Activated CD4-positive, CD25-positive, alpha-beta regulatory T cell treated with anti-CD3 and anti-CD28 coated beads, Interleukin-2, amount 50 U/mL, for 24 hours (primary cell): ENCODE results near the gene TMEM248.
"Not testable (repeated sequence)": the region's sequence is repeated elsewhere in the genome, so short reads cannot be mapped to it uniquely, and the experiment has no call there.

Source experiments
- ATAC-seq, 2 donors: fragments of 150-1000 bp; cut with Tn5 transposase; one replicate each; pipeline ENCODE4 v1.10.0; 2021; ENCODE audit warnings: mild to moderate bottlenecking in 1 of 2, moderate library complexity in 1 of 2

The TMEM248 gene

DNA sequence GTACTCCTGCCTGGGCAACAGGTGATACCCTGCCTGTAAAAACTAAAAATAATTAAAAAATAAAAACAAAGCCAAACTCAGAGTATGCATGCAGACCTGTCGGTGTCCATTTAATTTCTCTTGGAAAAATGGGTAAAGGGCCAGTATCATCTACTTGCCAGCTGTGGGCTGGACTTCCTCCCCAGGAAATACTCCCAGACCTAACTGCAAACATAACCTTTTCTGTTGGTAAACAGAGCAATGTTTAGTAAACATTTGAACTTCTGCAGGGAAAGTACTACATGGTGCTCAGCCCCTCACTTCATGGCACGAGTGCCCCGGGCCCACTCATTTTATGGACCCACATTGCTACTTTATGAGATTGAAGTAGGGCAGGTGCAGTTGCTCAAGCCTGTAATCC is 10.2 kb upstream of the TMEM248 start:
- ATAC-seq: no peak

DNA sequence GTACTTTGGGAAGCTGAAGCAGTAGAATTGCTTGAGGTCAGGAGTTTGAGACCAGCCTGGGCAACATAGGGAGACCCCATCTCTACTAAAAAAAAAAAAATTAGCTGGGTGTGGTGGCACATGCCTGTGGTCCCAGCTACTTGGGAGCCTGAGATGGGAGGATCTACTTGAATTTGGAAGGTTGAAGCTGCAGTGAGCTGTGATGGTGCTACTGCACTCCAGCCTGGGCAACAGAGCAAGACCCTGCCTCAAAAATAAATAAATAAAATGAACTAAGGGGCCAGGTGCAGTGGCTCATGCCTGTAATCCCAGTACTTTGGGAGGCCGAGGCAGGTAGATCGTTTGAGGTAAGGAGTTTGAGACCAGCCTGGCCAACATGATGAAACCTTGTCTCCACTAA is 9.8 kb upstream of the TMEM248 start:
- ATAC-seq: not testable (repeated sequence)

DNA sequence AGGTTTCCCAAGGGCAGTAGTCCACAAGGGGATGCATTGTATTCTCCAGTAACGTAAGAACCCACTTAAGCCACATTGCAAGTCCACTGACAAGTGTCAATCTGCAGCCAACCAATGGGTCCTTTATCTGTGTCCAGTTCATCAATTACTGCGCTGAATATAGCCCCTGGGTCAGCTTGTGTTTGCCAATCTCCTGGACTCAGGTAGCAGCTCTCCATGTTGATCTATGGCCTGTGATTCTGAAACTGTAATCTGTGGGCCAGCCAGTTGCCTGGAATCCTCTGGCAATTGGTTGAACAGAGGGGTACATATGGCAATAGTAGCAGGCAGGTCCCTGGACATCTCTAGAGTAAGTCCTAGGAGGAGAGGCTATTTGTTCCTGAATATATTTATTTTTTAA is 8.8 kb upstream of the TMEM248 start:
- ATAC-seq: no peak

DNA sequence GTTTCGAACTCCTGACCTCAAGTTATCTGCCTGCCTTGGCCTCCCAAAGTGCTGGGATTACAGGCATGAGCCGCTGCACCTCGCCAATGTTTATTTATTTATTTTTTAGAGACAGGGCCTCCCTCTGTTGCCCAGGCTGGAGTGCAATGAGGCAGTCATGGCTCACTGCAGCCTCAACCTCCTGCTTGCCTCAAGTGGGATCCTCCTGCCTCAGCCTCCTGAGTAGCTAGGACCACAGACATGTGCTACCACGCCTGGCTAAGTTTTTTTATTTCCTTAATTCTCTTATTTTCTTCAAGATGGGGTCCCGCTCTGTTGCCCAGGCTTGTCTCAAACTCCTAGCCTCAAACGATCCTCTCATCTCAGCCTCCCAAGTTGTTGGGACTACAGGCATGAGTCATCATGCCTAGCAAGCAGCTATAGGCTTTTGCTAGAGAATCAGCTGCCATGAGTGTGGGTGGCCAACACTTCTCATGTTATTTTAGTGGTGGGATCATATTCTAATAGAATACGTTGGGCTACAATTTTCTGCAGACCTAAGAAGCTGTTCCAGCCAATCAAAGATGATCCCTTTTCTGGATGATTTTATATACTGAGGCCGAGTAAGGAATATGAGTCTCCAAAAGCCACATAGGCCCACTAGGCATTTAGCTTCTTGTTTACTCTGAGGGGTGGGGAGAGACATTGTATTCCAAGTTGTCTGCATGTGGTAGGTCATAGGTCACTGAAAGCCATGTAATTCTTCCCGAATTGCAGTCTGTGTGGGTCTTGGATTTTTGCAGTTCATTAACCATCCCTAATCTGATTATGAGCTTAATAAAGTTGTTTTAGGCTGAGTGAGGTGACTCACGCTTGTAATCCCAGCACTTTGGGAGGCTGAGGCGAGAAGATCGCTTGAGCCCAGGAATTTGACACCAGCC is 7.6 kb upstream of the TMEM248 start:
- no peak for ATAC-seq

DNA sequence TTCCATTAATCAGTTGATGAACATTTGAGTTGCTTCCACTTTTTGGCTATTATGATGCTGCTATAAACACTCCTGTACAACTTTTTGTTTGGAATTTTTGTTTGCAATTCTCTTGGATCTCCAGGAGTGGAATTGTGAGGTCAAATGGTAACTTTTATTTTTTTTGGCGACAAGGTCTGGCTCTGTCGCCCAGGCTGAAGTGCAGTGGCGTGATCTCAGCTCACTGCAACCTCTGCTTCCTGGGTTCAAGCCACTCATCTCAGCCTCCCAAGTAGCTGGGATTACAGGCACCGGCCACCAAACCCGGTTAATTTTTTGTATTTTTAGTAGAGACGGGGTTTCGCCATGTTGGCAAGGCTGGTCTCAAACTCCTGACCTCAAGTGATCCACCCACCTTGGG is 3.1 kb upstream of the TMEM248 start:
- ATAC-seq: not testable (repeated sequence)

DNA sequence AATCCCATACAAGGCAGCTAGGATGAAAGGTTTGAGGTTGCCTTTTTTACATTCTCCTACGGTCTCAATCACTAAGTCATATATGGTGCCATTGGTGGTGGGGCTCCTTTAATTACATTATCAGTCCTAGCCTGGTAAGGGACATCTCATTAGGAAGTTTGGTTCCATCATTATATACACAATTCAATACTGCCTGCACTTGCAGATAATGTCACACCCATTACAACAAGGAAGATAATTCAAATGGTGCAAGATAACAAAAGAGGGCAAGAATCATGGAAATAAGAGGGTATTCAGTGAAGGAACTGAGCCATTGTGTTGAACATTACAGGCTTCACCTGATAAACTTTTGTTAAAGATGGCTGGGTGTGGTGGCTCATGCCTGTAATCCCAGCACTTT is 1.7 kb upstream of the TMEM248 start:
- ATAC-seq: no peak

DNA sequence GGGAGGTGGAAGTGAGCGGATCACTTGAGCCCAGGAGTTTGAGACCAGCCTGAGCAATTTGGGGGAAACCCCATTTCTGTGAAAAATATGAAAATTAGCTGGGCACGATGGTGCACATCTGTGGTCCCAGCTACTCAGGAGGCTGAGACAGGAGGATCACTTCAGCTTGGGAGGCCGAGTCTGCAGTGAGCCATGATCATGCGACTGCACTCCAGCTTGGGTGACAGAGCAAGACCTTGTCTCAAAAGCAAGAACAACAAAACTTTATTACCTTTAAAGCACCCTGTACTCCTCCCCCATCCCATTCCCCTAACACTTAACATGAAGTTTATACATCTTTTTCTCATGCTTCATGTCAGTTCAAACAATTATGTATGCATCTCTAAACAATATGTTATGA is 1.3 kb upstream of the TMEM248 start:
- no peak for ATAC-seq

DNA sequence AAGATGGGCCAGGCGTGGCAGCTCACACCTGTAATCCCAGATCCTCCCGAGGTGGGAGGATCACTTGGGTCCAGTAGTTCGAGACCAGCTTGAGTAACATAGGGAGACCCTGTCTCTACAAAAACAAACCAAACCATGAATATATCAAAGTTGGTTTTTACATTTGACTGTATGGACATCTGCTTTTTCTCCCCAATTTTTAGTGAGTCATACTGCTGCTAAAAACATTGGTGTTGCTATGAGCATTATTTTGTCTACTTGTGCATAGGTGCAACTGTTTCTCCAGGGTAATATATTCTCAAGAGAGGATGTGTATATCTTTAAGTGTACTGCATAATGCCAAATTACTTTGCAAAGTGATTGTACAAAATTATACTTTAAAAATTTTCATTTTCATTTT is 769 bp upstream of the TMEM248 start:
- no peak for ATAC-seq

DNA sequence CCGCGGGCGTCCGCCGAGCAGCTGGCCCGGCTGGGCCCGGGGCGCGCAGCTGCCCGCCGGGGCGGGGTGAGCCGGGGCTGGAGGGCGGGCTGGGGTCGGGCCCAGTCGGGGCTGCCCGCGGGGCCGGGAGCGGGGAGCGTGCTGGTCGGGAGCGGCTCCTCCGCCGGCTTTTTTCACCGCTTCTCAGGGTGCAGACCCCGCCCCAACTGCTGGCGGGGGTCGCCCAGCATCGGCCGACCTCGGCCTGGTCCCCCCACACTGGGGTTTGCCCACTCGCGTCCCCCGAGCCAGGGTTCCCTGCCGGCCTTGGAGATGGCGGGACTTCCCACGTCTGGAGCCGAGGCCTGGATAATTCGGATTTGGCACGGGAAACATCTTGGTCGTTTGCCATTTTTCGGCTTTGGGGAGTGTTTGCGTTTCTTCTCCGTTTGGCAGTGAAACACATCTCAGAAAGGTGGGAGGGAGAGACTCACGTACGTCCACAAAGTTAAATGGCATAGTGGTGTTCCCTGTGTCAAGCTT is 432 bp downstream of the TMEM248 start:
- ATAC-seq: no peak

DNA sequence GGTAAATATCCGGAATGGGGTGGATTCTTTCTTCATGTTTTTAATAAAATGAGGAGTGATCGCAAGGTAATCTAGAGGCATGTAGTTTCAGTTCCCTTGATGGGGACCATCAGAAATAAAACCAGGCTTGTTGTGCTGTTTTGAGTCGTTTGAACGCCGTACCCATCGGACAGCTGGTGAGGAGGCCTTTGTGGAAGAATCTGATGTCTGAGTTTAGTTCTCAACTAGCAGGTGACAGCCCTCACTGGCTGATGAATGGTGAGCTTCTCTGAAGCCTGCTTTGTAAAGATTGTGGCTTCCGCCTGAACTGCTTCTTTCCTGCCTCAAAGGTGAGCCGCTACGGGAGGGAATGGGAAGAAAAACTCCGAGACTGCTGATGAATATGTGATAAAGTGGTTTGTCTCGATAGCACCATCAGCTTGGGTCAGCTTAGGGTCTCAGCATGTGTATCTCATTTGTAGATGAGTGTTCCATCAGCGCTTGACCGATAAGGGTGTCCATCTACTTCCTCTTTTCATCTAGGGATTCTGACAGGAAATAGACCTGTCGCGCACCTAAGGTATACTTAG is 977 bp downstream of the TMEM248 start:
- no peak for ATAC-seq

DNA sequence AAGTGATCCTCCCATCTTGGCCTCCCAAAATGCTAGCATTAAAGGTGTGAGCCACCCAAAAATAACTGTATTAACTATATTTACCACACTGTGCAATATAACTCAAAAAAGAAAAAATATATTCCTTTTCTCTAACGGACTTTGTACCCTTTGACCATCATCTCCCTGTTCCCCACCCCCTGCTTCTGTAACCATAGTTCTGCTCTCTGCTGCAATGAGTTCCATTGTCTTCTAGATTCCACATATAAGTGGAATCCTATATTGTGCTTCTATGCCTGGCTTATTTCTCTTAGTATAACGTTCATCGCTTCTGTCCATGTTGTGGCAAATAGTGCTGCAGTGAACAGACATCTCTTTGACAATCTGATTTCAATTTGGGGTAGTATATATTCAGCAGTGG is 4.2 kb downstream of the TMEM248 start:
- ATAC-seq: no peak

DNA sequence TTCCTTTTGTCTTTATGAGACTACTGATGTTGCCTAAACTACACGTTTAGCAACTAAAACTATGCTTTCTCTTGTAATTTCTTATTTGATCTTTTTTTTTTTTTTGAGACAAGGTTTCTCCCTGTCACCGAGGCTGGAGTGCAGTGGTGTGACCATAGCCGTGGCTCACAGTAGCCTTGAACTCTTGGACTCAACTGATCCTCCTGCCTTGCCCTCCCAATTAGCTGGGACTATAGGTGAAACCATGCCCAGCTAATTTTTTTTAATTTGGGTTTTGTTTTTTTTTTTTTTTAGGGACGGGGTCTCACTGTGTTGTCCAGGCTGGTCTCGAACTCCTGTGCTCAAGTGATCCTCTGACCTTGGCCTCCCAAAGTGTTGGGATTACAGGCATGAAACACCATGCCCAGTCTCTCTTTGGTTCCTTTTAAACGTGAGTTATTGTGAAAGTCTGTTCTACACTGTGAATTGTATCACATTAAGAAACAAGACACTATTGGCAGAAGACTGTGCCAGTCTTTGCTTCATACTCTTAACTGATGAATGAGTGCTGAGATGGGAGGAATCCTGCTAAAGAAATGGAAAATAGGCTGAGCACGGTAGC is 6.4 kb downstream of the TMEM248 start:
- ATAC-seq: no peak

DNA sequence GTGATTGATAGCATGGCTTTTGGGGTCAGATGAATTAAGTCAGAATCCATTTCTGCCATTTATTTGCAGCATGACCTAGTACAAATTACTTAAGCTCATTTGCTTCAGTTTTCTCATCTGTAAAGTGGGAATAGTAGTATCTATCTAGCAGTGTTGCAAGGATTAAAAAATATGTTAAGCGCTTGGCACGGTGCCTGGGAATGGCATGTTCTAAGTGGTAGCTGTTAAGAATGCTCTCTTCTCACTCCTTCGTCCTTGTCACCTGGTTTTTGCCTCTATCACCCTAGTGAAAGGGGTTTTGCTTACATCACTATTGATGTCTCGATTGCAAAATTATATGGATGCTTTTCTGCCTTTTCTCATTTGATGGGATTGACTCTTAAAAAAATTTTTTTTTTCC is 7.4 kb downstream of the TMEM248 start:
- ATAC-seq: no peak

DNA sequence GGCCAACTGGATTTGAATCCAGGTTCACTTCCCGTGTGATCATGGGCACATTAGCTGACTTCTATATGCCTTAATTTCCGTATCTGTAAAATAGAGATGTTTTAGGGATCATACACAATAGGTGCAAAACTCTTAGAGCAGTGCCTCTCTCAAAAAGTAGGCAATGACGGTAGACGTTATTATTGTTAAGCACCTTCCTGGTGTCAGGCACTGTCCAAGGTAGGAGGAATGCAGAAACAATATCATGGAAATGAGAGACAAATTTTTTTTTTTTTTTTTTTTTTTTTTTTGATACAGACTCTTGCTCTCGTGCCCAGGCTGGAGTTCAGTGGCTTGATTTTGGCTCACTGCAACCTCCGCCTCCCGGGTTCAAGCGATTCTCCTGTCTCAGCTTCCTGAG is 8.1 kb downstream of the TMEM248 start:
- no peak for ATAC-seq

DNA sequence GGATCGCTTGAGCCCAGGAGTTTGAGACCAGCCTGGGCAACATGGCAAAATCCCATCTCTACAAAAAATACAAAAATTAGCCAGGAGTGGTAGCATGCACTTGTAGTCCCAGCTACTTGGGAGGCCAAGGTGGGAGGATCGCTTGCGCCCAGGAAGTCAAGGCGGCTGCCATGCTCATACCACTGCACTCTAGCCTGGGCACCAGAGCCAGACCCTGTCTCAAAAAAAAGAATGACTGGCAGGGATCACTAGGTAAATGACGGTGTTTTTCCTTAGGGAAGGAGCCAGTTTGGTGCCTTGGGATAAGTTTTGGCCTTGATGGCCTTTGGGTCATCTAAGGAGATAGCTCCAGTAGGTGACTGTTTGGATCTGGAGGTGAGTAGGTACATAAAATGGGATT is 8.9 kb downstream of the TMEM248 start:
- ATAC-seq: no peak

DNA sequence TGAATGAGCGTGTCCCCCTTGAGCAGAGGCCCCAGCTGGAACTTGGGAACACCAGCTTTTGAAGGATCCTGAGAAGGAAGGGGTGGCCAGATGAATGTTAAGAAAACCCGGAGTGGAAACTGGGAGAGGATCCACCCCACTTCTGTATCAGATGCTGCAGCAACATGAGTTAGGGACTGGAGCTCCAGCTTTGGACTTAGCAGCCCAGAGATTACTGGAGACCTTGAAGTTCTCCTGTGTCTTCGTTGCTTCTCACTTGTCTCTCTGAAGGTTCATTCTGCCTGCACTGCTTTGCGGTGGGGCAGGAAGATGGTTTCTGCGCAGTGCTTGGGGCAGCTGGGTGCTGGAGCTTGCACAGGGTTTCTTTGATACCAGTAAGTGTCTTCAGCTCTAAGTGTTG is 9.3 kb downstream of the TMEM248 start:
- ATAC-seq: no peak

DNA sequence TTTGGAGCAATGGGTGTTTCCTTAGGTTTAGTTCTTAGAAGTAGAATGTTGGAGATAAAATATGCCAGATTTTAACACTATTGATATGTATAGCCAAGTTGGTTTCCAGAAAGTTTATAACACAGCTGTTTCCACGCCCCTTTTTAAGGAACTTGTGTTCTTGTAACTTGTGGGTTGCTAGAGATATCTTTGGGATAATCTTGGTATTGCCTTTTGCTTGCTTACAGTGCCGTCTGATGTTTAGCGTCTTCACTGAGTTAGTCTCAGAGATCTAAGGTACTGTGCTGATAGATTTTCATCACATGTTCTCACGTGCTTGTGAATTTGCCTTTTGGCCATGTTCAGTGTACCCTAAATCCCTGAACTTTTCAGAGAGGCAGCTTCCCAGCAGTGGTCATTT is 12.4 kb downstream of the TMEM248 start:
- no peak for ATAC-seq

DNA sequence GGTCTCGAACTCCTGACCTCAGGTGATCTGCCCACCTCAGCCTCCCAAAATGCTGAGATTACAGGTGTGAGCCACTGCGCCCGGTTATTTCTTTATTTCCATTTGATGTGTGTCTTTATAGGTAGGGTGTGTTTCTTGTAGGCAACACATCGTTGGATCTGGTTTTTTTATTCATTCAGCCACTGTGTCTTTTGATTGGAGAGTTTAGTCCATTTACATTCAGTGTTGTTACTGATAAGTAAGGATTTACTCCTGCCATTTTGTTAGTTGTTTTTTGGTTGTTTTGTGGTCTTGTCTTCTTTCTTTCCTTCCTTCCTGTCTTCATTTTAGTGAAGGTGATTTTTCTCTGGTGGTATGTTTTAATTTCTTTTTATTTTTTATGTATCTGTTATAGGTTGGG is 16.9 kb downstream of the TMEM248 start:
- ATAC-seq: no peak

DNA sequence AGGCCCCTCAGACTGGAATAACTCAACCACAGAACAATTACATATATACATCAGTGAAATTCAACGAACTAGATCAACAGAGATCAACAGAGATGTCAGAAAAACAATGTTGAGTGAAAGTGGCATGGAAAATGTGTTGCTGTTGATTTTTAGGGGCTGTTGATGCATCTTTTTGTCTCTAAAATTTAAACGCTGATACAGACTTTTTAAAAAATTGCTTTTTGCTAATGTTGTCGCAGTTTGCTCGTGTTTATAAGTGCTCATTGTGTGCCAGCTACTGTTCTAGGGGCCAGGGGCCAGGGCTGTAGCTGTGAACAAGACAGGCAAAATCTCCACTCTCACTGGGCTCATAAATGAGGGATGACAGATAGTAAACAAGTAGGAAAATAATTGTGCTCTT is 18.3 kb downstream of the TMEM248 start:
- no peak for ATAC-seq

DNA sequence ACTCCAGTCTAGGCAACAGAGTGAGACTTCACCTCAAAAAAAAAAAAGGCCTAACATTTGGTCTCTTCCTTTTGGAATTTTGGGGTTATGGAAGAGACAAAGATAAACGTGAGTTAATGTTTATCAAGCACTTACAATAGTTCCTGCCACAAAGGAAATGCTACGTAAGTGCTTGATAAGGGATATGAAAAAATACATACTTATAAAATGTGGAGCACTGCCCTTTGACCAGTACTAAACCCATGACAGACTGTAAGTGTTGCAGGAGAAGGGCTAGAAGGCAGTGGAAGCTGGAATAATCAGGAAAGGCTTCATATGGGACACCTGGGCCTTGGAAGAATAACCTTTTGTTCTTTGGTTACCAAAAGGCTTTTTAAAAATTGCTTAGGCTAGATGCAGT is 25.5 kb downstream of the TMEM248 start:
- no peak for ATAC-seq

DNA sequence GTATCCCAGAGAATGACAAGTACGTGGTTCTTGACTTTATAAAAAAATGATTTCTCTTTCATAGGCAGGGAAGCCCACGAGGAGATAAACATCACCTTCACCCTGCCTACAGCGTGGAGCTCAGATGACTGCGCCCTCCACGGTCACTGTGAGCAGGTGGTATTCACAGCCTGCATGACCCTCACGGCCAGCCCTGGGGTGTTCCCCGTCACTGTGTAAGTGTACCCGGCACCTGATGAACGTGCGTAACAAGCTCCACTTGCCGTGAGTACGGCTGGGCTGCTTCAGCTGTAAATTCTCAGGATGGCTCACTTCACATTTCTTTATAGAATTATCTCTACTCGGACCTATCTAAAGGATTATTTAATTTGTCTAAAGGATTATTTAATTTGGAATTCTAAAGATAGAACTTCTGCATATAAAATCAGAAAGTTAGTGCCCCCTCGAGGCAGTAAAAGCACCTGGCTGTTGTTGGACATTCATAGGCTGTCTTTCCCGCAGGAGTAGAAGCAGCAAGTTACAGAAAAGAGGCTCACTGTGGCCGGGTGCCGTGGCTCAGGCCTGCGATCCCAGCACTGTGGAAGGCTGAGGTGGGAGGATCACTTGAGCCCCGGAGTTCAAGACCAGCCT is 27.6 kb downstream of the TMEM248 start:
- ATAC-seq: no peak

DNA sequence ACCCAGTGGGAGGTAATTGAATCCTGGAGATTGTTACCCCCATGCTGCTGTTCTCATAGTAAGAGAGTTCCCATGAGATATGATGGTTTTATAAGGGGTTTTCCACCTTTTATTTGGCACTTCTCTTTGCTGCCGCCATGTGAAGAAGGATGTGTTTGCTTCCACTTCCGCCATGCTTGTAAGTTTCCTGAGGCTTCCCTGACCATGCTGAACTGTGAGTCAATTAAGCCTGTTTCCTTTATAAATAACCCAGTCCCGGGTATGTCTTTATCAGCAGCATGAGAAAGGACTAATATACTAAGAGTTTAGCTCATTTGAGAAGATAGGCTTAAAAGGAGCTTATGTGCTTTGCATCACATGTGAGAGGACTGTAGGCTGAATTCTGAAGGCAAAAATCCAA is 29.3 kb downstream of the TMEM248 start:
- ATAC-seq: no peak

DNA sequence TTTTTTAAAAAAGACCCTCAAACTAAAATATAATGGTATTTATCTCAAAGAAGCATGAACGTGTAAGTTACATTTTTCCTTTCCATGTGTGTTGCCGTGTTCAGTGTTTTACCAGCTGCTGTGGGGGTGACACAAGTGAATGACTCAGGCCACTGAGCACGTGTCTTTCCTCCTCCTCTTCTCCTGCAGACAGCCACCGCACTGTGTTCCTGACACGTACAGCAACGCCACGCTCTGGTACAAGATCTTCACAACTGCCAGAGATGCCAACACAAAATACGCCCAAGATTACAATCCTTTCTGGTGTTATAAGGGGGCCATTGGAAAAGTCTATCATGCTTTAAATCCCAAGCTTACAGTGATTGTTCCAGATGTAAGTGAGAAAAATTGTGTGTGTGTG is 29.7 kb downstream of the TMEM248 start:
- no peak for ATAC-seq
